ENCODE data around the gene UBR2.

The UBR2 gene

GRCh38 chr6:42563697-42564505 lies at the start of gene UBR2:
TSS of gene UBR2 (plus strand) at chr6:42564029. CDS start at chr6:42564320, 291 bp downstream.
- peak; percentile 99 for DNase-seq

DNA sequence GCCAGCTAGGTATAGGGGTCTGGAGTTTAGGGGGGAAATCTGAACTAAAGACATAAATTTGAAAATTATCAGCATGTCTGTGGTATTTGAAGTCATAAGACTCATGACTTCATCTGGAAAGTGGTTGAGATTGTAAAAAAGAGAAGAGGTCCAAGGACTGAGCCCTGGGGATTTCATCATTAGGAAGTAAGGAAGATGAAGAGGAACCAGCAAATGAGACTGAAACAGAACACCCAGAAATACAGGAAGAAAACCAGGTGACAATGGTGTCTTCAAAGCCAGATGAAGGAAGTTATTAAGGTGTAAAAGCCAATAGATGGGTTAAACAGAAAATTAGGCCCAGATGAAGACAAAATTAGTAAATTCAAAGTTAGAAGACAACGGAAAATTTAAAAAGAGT lies 49.1 kb upstream of the UBR2 start:
- DNase-seq, result no peak

- DNase-seq, result no peak
These were observed 44.0 kb upstream of the UBR2 start for GRCh38 chr6:42519779-42520178.

DNA sequence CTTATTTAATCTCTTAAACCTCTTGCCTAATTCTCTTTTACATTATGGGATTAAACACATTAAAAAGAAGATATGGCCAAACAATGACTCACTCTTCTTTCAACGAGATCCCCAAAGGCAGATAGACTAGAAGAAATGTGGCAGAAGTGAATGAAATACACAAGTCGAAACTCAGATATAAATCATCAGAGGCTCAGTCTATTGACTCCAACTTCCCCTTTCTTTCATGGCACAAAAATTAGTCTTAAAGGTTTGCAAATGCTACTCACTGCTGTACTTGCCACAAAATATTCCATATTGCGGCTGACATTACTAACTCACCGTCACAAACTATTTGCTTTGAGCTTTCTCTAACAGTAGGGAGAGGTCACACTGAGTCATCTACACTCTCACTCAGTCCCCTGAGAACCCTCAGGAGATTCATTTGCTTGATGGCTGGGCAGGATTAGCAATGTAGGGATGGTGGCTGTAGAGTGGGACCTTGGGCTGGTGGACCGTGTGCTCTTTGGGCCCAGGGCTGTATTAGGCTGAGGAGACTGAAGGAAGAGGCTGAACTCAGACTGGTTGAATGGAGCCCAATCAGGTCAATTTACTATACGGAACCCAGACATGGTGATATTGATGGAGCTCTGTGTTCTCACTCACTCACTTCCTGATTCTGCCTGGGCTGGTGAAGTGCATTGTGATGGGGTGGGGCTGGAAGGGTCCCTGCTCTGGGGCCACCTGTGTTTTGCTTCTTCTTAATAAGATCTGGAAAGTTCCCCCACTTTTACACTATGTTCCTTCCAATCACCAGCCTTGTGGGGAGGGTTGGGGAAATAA lies 42.8 kb upstream of the UBR2 start:
- no peak for DNase-seq

DNA sequence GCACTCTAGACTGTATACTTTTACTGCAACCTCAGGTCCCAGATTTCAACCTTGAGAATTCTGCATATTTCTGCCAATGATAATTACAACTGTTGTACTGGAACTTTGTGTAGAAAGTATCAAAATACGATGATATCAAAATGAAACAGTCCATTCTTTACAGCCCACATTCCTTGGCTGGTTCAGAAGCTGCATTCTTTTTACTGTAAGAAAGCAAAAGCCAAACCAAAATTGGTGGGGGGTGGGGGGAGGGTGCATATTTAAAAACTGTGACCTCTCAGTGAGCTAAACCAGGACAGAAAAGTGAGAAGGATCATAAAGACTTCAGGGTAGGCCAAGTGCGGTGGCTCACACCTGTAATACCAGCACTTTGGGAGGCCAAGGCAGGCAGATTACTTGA lies 41.8 kb upstream of the UBR2 start:
- DNase-seq, result no peak

- no peak for DNase-seq
These were observed 40.7 kb upstream of the UBR2 start for GRCh38 chr6:42522942-42523814.

- DNase-seq, result no peak
These were observed 38.6 kb upstream of the UBR2 start for GRCh38 chr6:42525206-42525605.

DNA sequence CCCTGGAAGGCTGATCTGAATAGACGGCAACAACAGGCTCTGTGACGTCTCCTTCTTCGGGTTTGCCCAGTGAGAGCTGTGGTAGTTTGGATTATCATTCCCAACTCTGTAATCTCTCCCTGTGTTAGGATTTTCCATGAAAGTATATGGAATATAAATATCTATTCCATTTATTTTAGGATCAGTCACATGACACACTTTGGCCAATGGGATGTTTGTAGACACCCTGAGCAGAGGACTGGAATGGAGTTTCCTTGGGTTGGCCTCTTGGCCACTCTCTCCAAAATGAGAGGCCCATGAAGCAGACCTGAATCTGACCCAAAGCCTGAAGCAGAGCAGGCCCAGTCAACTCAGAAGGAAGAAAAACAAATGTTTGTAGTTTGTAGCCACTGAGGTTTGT lies 37.2 kb upstream of the UBR2 start:
- no peak for DNase-seq

DNA sequence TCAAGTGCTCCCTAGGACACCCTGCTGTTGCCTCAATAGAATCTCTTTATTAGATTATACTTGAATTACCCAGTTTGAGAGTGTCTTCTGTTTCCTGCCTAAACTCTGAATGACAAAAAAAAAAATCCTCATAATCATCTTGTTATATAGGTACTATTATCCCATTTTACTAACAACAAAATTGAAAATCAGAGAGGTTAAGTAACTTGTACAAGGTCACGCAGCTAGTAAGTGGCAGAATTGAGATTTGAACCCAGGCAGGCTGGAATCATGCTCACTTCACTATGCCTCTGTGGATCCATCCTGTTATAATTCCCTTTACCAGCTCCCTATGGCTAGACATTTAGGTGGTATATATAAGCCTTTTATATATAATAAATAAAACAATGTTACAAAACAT lies 36.6 kb upstream of the UBR2 start:
- DNase-seq, result no peak

- no peak for DNase-seq
These were observed 33.5 kb upstream of the UBR2 start for GRCh38 chr6:42530296-42530695.

DNA sequence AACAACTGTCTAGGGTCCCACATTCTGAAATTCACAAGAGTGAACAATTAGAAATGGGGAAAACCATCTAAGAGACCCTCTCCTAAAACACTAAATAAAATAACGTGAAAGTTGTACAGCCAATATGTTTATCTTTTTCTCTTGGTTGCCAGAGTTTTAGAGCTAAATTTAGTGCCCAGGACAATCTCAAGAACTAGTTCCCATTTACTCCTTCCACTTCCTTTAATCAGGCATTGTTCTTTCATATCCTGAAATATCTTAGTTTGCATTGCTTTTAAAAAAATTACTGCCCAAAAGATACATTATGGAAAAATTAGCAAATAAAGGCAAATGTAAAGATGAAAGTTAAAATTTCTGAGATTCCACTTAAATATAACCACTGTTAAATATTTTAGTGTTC lies 33.1 kb upstream of the UBR2 start:
- DNase-seq, result no peak

GRCh38 chr6:42532038-42532669 lies 31.7 kb upstream of the UBR2 start:
- peak; percentile 68 for DNase-seq

DNA sequence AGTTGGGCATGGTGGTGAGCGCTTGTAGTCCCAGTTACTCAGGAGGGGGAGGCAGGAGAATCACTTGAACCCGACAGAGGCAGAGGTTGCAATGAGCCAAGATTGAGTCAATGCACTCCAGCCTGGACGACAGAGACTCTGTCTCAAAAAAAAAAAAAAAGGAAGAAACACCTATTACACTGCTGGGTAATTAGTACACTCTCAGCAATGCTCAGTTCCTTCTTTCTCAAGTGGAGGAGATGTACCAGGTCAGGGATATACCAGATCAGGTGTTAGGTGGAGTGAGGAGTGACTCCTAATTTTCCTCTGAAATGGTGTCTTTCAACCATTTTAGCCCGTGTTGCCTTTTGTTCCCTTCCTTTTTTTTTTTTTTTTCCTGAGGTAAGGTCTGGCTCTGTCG lies 30.0 kb upstream of the UBR2 start:
- DNase-seq, result no peak

DNA sequence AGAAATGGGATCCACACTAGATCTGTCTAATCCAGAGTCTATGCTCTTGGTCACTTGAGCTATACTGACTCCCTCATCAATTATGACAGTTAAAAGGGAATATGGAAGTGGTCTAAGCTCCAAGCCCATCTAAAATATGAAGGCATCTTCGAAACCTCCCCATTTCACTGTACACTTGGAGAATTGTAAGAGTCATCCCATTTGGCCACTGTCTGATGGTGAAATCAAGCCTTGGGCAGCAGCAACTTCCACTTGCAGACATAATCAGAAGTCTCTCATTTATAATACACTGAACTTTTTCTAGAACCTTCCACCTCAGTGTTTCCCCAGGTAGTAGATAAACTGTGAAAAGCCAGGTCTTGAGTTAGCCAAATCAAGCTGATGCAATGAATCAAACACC lies 26.3 kb upstream of the UBR2 start:
- no peak for DNase-seq

DNA sequence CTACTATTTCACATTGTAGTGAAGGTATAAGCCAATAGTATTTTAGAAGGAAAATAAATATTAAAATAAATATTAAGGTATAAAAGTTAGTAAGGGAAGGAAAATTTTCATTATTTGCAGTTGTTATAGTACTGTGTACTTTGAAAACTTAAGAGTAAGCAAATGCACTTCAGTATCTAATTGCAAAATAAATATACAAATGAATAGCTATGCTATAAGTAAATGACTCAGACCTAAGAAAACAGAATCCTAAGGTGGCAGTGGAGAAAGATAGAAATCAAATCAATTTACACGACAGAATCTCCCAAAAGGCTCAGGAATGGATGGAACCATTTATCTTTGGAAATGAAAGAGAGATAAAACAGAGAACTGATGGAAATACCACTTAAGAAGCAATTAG lies 24.7 kb upstream of the UBR2 start:
- no peak for DNase-seq

- peak; percentile 23 for DNase-seq
These were observed 18.5 kb upstream of the UBR2 start for GRCh38 chr6:42545226-42545773.

DNA sequence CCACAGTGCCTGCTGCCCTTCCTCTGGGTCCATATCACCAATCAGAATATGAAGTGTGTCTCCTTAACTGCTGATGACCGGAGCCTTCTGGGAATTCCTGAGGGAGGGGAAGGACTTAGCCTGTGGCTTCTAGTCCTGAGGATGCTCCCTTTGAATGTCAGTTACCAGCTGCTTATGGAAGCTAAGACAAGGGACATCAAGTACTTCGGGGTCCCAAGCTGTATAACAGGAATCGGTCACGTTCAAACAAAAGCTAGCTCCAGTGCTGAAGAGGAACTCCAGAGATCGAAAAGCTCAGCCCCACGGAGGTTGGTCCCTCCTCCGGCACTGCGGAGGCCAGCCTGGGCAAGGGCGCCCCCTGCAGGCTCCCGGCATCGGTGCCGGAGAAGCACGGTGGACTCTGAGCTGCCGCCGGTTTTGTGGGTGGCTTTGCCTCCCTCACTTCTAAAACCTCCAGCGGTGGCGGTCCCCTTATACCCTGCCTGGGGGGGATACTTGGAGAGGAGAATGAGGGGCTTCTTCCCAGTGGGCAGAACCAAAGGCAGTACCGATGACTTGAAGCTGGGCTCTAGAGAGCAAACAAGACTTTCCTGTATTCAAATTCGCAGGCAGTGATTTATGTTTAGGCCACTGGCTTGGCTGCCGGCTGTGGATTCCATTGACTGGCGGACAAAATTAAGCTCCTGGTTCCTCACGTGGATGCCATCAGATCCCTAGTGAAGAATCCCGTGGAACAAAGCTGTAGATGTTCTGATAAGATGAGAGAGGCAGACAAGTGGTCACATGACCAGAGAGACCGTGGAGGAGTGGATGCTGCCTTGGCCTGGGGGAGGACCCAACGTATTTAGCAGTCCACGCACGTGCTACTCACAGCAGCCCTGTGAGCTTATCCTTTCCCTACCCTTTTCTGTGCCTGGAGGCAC lies 16.2 kb upstream of the UBR2 start:
- peak; percentile 57 for DNase-seq

- no peak for DNase-seq
These were observed 13.6 kb upstream of the UBR2 start for GRCh38 chr6:42550277-42550676.

GRCh38 chr6:42551217-42551616 lies 12.6 kb upstream of the UBR2 start:
- no peak for DNase-seq

DNA sequence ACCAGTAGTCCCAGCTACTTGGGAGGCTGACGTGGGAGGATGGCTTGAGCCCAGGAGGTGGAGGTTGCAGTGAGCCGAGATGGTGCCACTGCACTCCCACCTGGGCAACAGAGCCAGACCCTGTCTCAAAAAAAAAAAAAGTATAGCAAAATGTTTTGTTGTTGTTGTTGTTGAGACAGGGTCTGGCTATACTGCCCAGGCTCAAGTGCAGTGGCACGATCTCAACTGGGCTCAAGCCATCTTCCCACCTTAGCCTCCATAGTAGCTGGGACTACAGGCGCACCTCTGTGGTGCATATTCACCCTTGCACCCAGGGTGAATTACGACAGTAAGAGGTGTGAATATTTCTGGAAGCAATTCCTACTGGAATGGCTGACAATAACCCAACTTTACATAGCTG lies 11.4 kb upstream of the UBR2 start:
- no peak for DNase-seq
